ENCODE results near the gene WDR74. TPM values are rescaled to one million over a fixed set of nuclear protein-coding genes. Genes with fewer than 3 reads are reported as not detected.

The WDR74 gene
- total RNA-seq, 6 experiments from 2014 or later: 17.6 to 30.6 (median 24.3) TPM

DNA sequence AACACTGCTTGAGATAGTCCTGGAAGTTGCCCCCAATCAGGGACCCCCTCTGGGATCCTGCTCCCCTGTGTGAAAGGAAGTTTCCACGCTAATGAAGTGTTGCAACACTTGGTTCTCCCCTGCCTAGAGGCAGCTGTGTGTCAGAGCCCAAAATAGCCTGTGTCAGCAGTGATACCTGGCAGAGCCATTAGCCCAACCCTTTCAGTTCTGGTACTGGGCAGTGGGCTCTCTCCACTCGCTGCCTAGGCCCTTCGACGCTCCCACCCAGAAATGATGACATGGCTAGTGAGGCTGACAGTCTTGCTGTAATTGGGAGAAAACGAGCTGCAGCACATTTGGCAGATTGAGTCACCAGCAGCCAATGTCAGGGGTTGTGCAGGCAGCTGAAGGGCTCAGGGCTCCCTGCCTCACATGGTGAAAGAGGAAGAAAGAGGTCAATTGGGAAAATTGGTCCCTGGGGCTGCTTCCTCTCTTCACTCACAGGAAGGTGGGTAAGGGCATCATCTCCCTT lies 32.7 kb downstream of the WDR74 start:
- intact Hi-C loops (cut with DNase I): no loop called here
- Histone ChIP-seq H3K4me1 (peaks cover 0 to 21% (median 0%) of the 10 kb centered on the region in 4 donors), H3K27me3 (no peaks in the 10 kb centered on the region), H3K4me3 (no peak overlapping the region), H3K27ac (peak overlapping the region in 2 of 3 donors; percentile 83 to 89), H3K9me3 (no peaks in the 10 kb centered on the region), H3K36me3 (peaks cover 0 to 21% (median 9%) of the 10 kb centered on the region in 4 donors)
- ATAC-seq (peak; percentile 6 to 51 (median 35)), DNase-seq (peak in 1 of 3 donors; percentile 59)
- TF ChIP-seq, protein P1, sequence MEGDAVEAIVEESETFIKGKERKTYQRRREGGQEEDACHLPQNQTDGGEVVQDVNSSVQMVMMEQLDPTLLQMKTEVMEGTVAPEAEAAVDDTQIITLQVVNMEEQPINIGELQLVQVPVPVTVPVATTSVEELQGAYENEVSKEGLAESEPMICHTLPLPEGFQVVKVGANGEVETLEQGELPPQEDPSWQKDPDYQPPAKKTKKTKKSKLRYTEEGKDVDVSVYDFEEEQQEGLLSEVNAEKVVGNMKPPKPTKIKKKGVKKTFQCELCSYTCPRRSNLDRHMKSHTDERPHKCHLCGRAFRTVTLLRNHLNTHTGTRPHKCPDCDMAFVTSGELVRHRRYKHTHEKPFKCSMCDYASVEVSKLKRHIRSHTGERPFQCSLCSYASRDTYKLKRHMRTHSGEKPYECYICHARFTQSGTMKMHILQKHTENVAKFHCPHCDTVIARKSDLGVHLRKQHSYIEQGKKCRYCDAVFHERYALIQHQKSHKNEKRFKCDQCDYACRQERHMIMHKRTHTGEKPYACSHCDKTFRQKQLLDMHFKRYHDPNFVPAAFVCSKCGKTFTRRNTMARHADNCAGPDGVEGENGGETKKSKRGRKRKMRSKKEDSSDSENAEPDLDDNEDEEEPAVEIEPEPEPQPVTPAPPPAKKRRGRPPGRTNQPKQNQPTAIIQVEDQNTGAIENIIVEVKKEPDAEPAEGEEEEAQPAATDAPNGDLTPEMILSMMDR (IDR thresholded peaks at IDR 0.05): no peak
- TF ChIP-seq POLR2A (IDR thresholded peaks at IDR 0.05): no peak
- WGBS (ENCODE audit: insufficient coverage, low coverage, low lambda C conversion rate, missing lambda C conversion rate): no CpG with 5 or more reads among the region's 5 CpGs

DNA sequence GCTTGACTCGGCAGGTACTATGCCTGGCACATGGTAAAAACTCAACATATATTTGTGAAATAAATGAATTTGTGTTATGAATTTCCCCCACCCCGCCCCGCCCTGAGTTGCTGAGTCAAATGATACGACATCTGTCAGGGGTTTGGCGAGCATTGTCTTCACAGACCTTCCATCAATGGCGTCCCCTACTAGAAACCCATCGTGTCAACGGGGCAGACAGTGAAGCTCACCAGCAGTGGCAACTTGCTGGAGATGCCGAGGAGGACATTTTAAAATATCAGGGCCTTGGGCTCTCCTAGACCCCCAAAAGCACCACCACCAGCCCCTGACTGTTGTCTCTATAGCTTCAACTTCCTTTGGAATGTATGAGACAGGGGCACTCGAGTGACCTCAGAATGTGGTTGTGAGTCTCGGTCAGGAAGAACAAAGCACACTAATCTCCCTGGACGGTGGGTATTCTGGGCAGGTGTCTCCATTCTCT lies 33.4 kb downstream of the WDR74 start:
- intact Hi-C loops (cut with DNase I): no loop called here
- Histone ChIP-seq H3K4me3 (peak overlapping the region; percentile 72 to 84 (median 83)), H3K36me3 (peaks cover 0 to 28% (median 12%) of the 10 kb centered on the region in 4 donors), H3K4me1 (peaks cover 0 to 21% (median 0%) of the 10 kb centered on the region in 4 donors), H3K27ac (peak overlapping the region; percentile 48 to 89 (median 83)), H3K27me3 (no peaks in the 10 kb centered on the region), H3K9me3 (no peaks in the 10 kb centered on the region)
- DNase-seq (peak in 1 of 3 donors; percentile 27), ATAC-seq (no peak)
- 29% methylated on average over 9 of the region's 12 CpGs for WGBS (ENCODE audit: insufficient coverage, low coverage, low lambda C conversion rate, missing lambda C conversion rate)
- no peak for TF ChIP-seq POLR2A (IDR thresholded peaks at IDR 0.05)
- TF ChIP-seq, protein P1 (IDR thresholded peaks at IDR 0.05): no peak

DNA sequence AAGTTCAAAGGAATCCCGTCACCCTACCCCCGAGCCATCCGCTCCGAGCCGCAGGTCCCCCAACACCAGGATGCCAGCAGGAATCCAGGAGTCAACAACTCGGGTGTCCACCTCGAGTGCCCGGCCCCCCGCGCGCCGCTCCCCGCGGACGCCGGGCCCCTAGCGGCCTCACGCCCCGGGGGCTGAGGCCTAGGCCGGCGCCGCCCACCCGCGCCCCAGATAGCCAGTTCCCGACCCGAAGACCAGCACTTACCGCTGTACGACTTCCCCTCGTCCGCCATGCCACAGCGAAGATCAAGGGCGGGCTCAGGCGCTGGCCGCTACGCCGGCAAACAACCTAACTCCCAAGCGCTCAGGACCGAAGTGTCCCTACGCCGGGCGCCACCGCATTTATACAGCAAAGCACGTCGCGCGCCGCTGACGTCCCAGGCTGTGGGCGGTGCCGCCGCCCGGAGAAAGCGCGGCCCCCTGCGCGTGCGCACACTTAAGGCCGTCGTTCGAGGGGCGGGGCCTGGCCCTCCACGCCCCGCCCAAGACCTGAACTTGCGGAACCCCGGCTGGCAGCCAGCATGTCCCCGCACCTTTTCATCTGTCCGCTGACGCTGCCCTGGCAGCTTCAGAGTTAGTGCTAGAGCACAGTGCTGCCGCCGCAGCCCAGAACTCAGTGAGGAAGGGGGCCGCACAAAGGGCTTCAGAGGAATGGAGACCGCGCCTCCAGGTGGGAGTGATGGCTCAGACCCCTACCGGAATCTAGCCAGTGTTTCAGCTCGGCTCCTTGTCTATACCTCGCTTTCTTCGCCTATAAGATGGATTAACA lies 34.1 kb downstream of the WDR74 start, which contains the start of gene NXF1:
Gene NXF1, minus strand, starts transcription at position 365 of the 817 bp plus-strand sequence. Its CDS starts 84 bp downstream, at position 281.
- H3K27ac ChIP-seq: peak within 1 kb of the TSS; percentile 66 to 89 (median 83)
- 3% methylated on average over 13 of the region's 77 CpGs for WGBS (ENCODE audit: insufficient coverage, low coverage, low lambda C conversion rate, missing lambda C conversion rate)
- ATAC-seq (peak; percentile 90 to 95 (median 92)), DNase-seq (peak; percentile 96 to 97 (median 97))
- H3K4me3 ChIP-seq: peak within 1 kb of the TSS; percentile 72 to 84 (median 83)
- H3K4me1 ChIP-seq: peaks cover 0 to 21% (median 0%) of the 10 kb centered on the region in 4 donors
- H3K27me3 ChIP-seq: no peaks in the 10 kb centered on the region
- TF ChIP-seq, protein P1 (IDR thresholded peaks at IDR 0.05): peak in 1 of 4 donors; percentile 13
- peak; percentile 99 for TF ChIP-seq POLR2A (IDR thresholded peaks at IDR 0.05)
- intact Hi-C loops (cut with DNase I): no loop called here
- H3K9me3 ChIP-seq: no peaks in the 10 kb centered on the region
- peaks cover 0 to 35% (median 19%) of the 10 kb centered on the region in 4 donors for H3K36me3 ChIP-seq

DNA sequence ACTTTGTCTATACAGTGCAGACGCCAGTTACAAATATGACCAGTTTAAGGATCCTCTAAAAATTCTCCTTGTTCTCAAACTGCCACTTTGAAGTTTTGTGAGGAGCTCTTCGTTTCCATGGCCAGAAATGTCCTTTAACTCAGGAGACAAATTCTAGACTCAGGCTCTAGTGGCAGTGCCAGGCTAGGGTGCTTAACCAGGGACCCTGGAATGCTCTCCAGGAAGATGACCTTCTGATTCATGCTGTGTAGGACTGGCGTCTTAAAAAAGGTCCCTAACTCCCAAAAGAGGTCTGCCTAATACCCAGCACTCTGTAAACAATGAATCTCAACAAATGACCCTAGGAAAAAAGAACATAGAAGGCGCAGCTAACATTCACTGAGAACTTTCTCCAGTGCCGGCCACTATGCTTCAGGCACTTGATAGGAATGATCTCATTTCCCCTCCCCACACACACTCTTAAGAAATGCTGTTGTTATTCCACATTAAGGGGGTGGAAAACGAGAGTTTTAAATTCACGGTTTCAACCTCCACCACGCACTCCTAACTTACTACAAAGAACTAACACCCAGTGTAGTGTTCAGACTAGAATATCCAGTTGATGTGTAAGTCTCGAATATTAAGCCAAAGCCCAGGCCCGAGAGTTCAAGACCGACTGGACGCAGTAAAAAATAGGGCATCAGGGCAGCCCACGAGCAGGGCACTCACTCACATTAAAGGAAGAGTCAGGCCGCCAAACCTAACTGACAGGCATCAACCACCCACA lies 34.9 kb downstream of the WDR74 start:
- TF ChIP-seq, protein P1 (IDR thresholded peaks at IDR 0.05): no peak
- TF ChIP-seq POLR2A (IDR thresholded peaks at IDR 0.05): no peak
- peaks cover 0 to 43% (median 26%) of the 10 kb centered on the region in 4 donors for H3K36me3 ChIP-seq
- peaks cover 0 to 21% (median 0%) of the 10 kb centered on the region in 4 donors for H3K4me1 ChIP-seq
- intact Hi-C loops (cut with DNase I): no loop called here
- DNase-seq (no peak), ATAC-seq (peak; percentile 2 to 16 (median 8))
- no peaks in the 10 kb centered on the region for H3K27me3 ChIP-seq
- H3K27ac ChIP-seq: peak overlapping the region; percentile 66 to 89 (median 83)
- WGBS (ENCODE audit: insufficient coverage, low coverage, low lambda C conversion rate, missing lambda C conversion rate): 1% methylated on average over 14 of the region's 14 CpGs
- peak overlapping the region; percentile 72 to 84 (median 83) for H3K4me3 ChIP-seq
- H3K9me3 ChIP-seq: no peaks in the 10 kb centered on the region
